H1 (cell line): ENCODE data around the gene CPD. TPM values are rescaled to one million over a fixed set of nuclear protein-coding genes. Genes with fewer than 3 reads are reported as not detected.
A peak's percentile ranks its signal among the peaks of the same experiment; 100 is the strongest.

Source experiments
- CTCF ChIA-PET: fragments of 300-600 bp; sonication (Branson Sonifier 250); formaldehyde crosslinking; loops from one replicate; lab custom pipeline; 2021; ENCODE audit not compliant: partially characterized antibody; lab: Charles Lee
- POLR2A ChIA-PET: fragments of 300-600 bp; sonication (Branson Sonifier 250); formaldehyde crosslinking; loops from one replicate; lab custom pipeline; 2021; ENCODE audit warnings: inconsistent platforms; ENCODE audit not compliant: partially characterized antibody; lab: Charles Lee
- DNase-seq, 2 experiments: peaks; one replicate each; pipeline versions ENCODE4 v3.0.0 to v3.0.0-alpha.2; 2010 to 2022; ENCODE audit warnings: low spot score in 2 of 2, low read depth in 1 of 2, mixed read lengths in 1 of 2
- FAIRE-seq: peaks from 2 replicates; lab custom pipeline; 2011; peaks lifted over from hg19 to GRCh38; lab: Jason Lieb, UNC
- H2AFZ ChIP-seq: 2 replicates; pipeline ENCODE4 v1.8.1; 2012; ENCODE audit warnings: low read length, inconsistent platforms
- H2AK5ac ChIP-seq: 2 replicates; pipeline ENCODE4 v1.6.1; 2013; ENCODE audit warnings: low read depth, low read length
- H2BK120ac ChIP-seq: replicated peaks from 2 replicates; pipeline ENCODE3; 2013; ENCODE audit warnings: low read depth, low read length, inconsistent platforms
- H2BK12ac ChIP-seq: 2 replicates; pipeline ENCODE4 v1.6.1; 2013; ENCODE audit warnings: low read depth, low read length
- H2BK15ac ChIP-seq: 2 replicates; pipeline ENCODE4 v1.6.1; 2013; ENCODE audit warnings: low read length
- H2BK20ac ChIP-seq: 2 replicates; pipeline ENCODE4 v1.6.1; 2013; ENCODE audit warnings: low read length
- H2BK5ac ChIP-seq: 2 replicates; pipeline ENCODE4 v1.6.1; 2013; ENCODE audit warnings: low read depth, low read length
- H3K14ac ChIP-seq: 2 replicates; pipeline ENCODE4 v1.6.1; 2013; ENCODE audit warnings: inconsistent platforms; ENCODE audit not compliant: insufficient read length
- H3K18ac ChIP-seq: 2 replicates; pipeline ENCODE4 v1.6.1; 2013; ENCODE audit warnings: low read length; ENCODE audit errors: extremely low read depth
- H3K23ac ChIP-seq: 2 replicates; pipeline ENCODE4 v1.6.1; 2013; ENCODE audit warnings: inconsistent platforms; ENCODE audit not compliant: insufficient read length
- H3K23me2 ChIP-seq: 2 replicates; pipeline ENCODE4 v1.6.1; 2013; ENCODE audit warnings: low read depth, low read length
- H3K27ac ChIP-seq: 2 replicates; pipeline ENCODE4 v1.6.1; 2011; ENCODE audit warnings: low read depth, low read length, inconsistent platforms
- H3K27me3 ChIP-seq, 4 experiments: replicated peaks in 1 of 4; 1 replicate in 1 of 4; 2 replicates in 3 of 4; pipeline versions ENCODE4 v1.6.1 to v1.8.1; 2011 to 2013; ENCODE audit warnings: low read length in 3 of 4, mild to moderate bottlenecking in 3 of 4, inconsistent platforms in 2 of 4, mixed read lengths in 2 of 4, moderate library complexity in 1 of 4; ENCODE audit not compliant: control insufficient read depth in 3 of 4, insufficient read depth in 3 of 4; ENCODE audit errors: extremely low read depth in 1 of 4
- H3K36me3 ChIP-seq, 4 experiments: 2 replicates each; pipeline versions ENCODE4 v1.6.1 to v1.8.1; 2011 to 2013; ENCODE audit warnings: mild to moderate bottlenecking in 4 of 4, low read length in 3 of 4, moderate library complexity in 2 of 4, control low read depth in 1 of 4, inconsistent platforms in 1 of 4; ENCODE audit not compliant: insufficient read depth in 4 of 4, control insufficient read depth in 2 of 4
- H3K4ac ChIP-seq: replicated peaks from 2 replicates; pipeline ENCODE3; 2013; ENCODE audit warnings: low read length, low read depth, mixed read lengths, inconsistent platforms; ENCODE audit not compliant: insufficient read length
- H3K4me1 ChIP-seq, 4 experiments: replicated peaks in 1 of 4; 1 replicate in 1 of 4; 2 replicates in 3 of 4; pipeline versions ENCODE4 v1.6.1 to v1.8.1; 2011 to 2013; ENCODE audit warnings: low read length in 3 of 4, inconsistent platforms in 2 of 4, mixed read lengths in 1 of 4; ENCODE audit not compliant: insufficient read depth in 4 of 4, control insufficient read depth in 3 of 4
- H3K4me2 ChIP-seq, 2 experiments: 2 replicates each; pipeline versions ENCODE4 v1.6.1 to v1.8.1; 2011 to 2013; ENCODE audit warnings: low read depth in 2 of 2, low read length in 2 of 2, control low read depth in 1 of 2, inconsistent platforms in 1 of 2, mild to moderate bottlenecking in 1 of 2; ENCODE audit not compliant: insufficient read depth in 1 of 2
- H3K4me3 ChIP-seq, 4 experiments: fragments of 200-600, 300-600 bp in 1 of 4; sonication (generic), shearing (Covaris generic), sonication (Bioruptor Twin) in 1 of 4; 2 replicates each; pipeline versions ENCODE4 v1.5.1 to v1.8.1; 2011 to 2016; ENCODE audit warnings: low read length in 4 of 4, low read depth in 3 of 4, control low read depth in 2 of 4, inconsistent platforms in 2 of 4, mild to moderate bottlenecking in 2 of 4, mixed read lengths in 1 of 4, moderate library complexity in 1 of 4; ENCODE audit not compliant: insufficient read depth in 2 of 4; ENCODE audit errors: extremely low read depth in 1 of 4
- H3K56ac ChIP-seq: replicated peaks from 2 replicates; pipeline ENCODE3; 2013; ENCODE audit warnings: low read depth, mild to moderate bottlenecking, mixed read lengths, low read length, inconsistent platforms; ENCODE audit not compliant: insufficient read length
- H3K79me1 ChIP-seq: 2 replicates; pipeline ENCODE4 v1.6.1; 2013; ENCODE audit warnings: low read depth, low read length, control low read depth
- H3K79me2 ChIP-seq, 2 experiments: 2 replicates each; pipeline versions ENCODE4 v1.6.1 to v1.8.1; 2012 to 2013; ENCODE audit warnings: low read length in 2 of 2, mild to moderate bottlenecking in 2 of 2, inconsistent platforms in 1 of 2; ENCODE audit not compliant: insufficient read depth in 2 of 2, control insufficient read depth in 1 of 2
- H3K9ac ChIP-seq, 4 experiments: replicated peaks in 1 of 4; 1 replicate in 1 of 4; 2 replicates in 3 of 4; pipeline versions ENCODE4 v1.6.1 to v1.8.1; 2011 to 2013; ENCODE audit warnings: low read depth in 3 of 4, low read length in 3 of 4, control low read depth in 2 of 4, mild to moderate bottlenecking in 2 of 4, moderate library complexity in 2 of 4, inconsistent platforms in 1 of 4; ENCODE audit errors: extremely low read depth in 1 of 4
- H3K9me3 ChIP-seq, 2 experiments: 2 replicates each; pipeline versions ENCODE4 v1.6.1 to v1.8.1; 2012 to 2013; ENCODE audit warnings: mild to moderate bottlenecking in 2 of 2, moderate library complexity in 2 of 2, control low read depth in 1 of 2, inconsistent platforms in 1 of 2, low read depth in 1 of 2, low read length in 1 of 2, mixed read lengths in 1 of 2; ENCODE audit not compliant: insufficient read depth in 2 of 2
- H4K20me1 ChIP-seq, 2 experiments: replicated peaks in 1 of 2; 2 replicates each; pipeline versions ENCODE3 to v1.8.1; 2011 to 2013; ENCODE audit warnings: inconsistent platforms in 2 of 2, low read length in 2 of 2, mild to moderate bottlenecking in 1 of 2; ENCODE audit not compliant: insufficient read depth in 2 of 2, control insufficient read depth in 1 of 2
- H4K5ac ChIP-seq: 2 replicates; pipeline ENCODE4 v1.6.1; 2013; ENCODE audit warnings: low read length, low read depth, mixed read lengths, inconsistent platforms; ENCODE audit not compliant: insufficient read length
- H4K8ac ChIP-seq: 2 replicates; pipeline ENCODE4 v1.8.0; 2013; ENCODE audit warnings: mild to moderate bottlenecking, moderate library complexity, low read length, inconsistent platforms; ENCODE audit not compliant: insufficient read depth; ENCODE audit errors: extremely low read depth
- H4K91ac ChIP-seq: replicated peaks from 2 replicates; pipeline ENCODE3; 2013; ENCODE audit warnings: low read length, mixed read lengths, inconsistent platforms; ENCODE audit not compliant: insufficient read length
- EZH2 ChIP-seq: fragments of 200-600 bp; sonication (generic); IDR thresholded peaks from 2 replicates; pipeline ENCODE4 v1.7.1; 2012; ENCODE audit warnings: low read depth, mild to moderate bottlenecking, moderate library complexity, low read length, inconsistent platforms; ENCODE audit not compliant: severe bottlenecking
- KDM4A ChIP-seq: IDR thresholded peaks from one replicate; pipeline ENCODE4 v1.7.1; 2012; ENCODE audit warnings: low read depth, mild to moderate bottlenecking, moderate library complexity, low read length, inconsistent platforms; ENCODE audit not compliant: severe bottlenecking
- SIN3A ChIP-seq, 2 experiments: IDR thresholded peaks in 1 of 2; conservative IDR thresholded peaks in 1 of 2; 2 replicates each; pipeline ENCODE4 v1.6.1; 2011 to 2012; ENCODE audit warnings: low read length in 2 of 2, improper control_type of control experiment in 1 of 2, low read depth in 1 of 2, mild to moderate bottlenecking in 1 of 2
- SUZ12 ChIP-seq: fragments of 200-600 bp; sonication (generic); IDR thresholded peaks from 2 replicates; pipeline ENCODE4 v1.6.1; 2012; ENCODE audit warnings: mild to moderate bottlenecking, inconsistent platforms, low read length, moderate library complexity, mixed read lengths
- WGBS, 2 experiments: shearing (Covaris generic) in 1 of 2; methylation state at CpG; one replicate each; pipeline versions ENCODE4 v1.1.6 to v1.1.7; 2013 to 2015; ENCODE audit warnings: low lambda C conversion rate in 2 of 2, mixed read lengths in 2 of 2, inconsistent platforms in 1 of 2, low coverage in 1 of 2, missing lambda C conversion rate in 1 of 2; ENCODE audit not compliant: insufficient replicate concordance in 2 of 2, insufficient coverage in 1 of 2, insufficient read length in 1 of 2; ENCODE audit errors: extremely low coverage in 1 of 2, missing lambda C conversion rate in 1 of 2; 5-methylcytosine and 5-hydroxymethylcytosine counted together
- polyA plus RNA-seq, 7 experiments: library from polyadenylated mRNA; depleted of rRNA in 3 of 7; stranded (reverse) in 5 of 7; unstranded in 2 of 7; fragments of >200 nt in 5 of 7; fragments of 200-250 nt in 2 of 7; gene quantifications; 1 replicate in 5 of 7; 2 replicates in 1 of 7; 4 replicates in 1 of 7; pipeline versions ENCODE4 v1.2.1 to v1.2.3, GENCODE V29; 2011 to 2013; ENCODE audit warnings: missing spikeins in 2 of 7, mixed read lengths in 2 of 7
- total RNA-seq: library from RNA; stranded (reverse); fragmentation: NEBNext Ultra II Directional; extraction: Animal tissue kit (Norgen Biotek cat#: 25700); gene quantifications from 2 replicates; pipeline ENCODE4 v1.2.1, GENCODE V29; 2021

Gene CPD
- total and polyA plus RNA-seq, 2 of the 8 experiments (the other 6 are each of a cell fraction or from before 2014, with no cell fraction given) = 8.6 to 46.2 TPM

- Histone ChIP-seq H2BK15ac (no peak overlapping the region), H4K20me1 (peaks cover 10 to 19% of the 10 kb centered on the region in 2 experiments), H2BK20ac (no peak overlapping the region), H2AK5ac (no peak overlapping the region), H3K23me2 (peaks cover 10% of the 10 kb centered on the region), H2BK5ac (no peak overlapping the region), H2BK12ac (no peak overlapping the region), H4K91ac (no peak overlapping the region), H3K4ac (no peak overlapping the region), H2BK120ac (no peak overlapping the region), H3K4me2 (peak overlapping the region; percentile 86 to 88), H3K4me3 (peak overlapping the region; percentile 64 to 85 (median 75)), H3K36me3 (no peaks in the 10 kb centered on the region), H3K27me3 (peaks cover 5 to 26% (median 20%) of the 10 kb centered on the region in 4 experiments), H4K5ac (no peak overlapping the region), H3K27ac (no peak overlapping the region; the same call in 1 of the 2 replicates), H3K79me1 (no peaks in the 10 kb centered on the region), H3K9ac (peak overlapping the region in 3 of 4 experiments; percentile 56 to 73 (median 66); a peak in 6 of 7 replicates), H3K18ac (no peak overlapping the region), H3K79me2 (peaks cover 0 to 41% of the 10 kb centered on the region in 2 experiments; a peak in 2 of 4 replicates), H2AFZ (no peak overlapping the region), H3K4me1 (peaks cover 3 to 4% (median 3%) of the 10 kb centered on the region in 4 experiments; a peak in 5 of 7 replicates), H3K9me3 (no peaks in the 10 kb centered on the region), H3K23ac (no peak overlapping the region), H3K56ac (no peak overlapping the region), H4K8ac (peak overlapping the region; percentile 83), H3K14ac (no peak overlapping the region)
- ChIA-PET POLR2A (interaction anchor here (1.4 kb wide), 1 partner anchor 10 kb away, joined by 7 read pairs; no protein-coding TSS in a partner anchor), CTCF (interaction anchor here (1.3 kb wide), 2 partner anchors 9 to 137 kb away, joined by 3 to 4 read pairs; no protein-coding TSS in a partner anchor)
- 0% methylated on average over 47 of the region's 68 CpGs; no CpG with 5 or more reads in 1 of the 2 experiments for WGBS, 2 experiments
- no peak for FAIRE-seq
- peak in 1 of 2 experiments; percentile 62 for DNase-seq
- TF ChIP-seq SUZ12 (peak; percentile 35; the same call in 1 of the 2 replicates), SIN3A (conservative IDR thresholded peaks at IDR 0.05 in 1 of 2, IDR thresholded peaks at IDR 0.05 in 1 of 2; ENCODE audit: low read depth in 1 of 2, low read length in 2 of 2) (0 out of 4 replicates have a peak, but pooled peaks of 1 of the 2 experiments have one; percentile 7), EZH2 (peak; percentile 27), KDM4A (peak; percentile 84)
Observed at GRCh38 chr17:30379303-30379902, 676 bp downstream of the CPD start.
